GM23248 (cell line): ENCODE results near the gene NEK10. TPM values are rescaled to one million over a fixed set of nuclear protein-coding genes. Genes with fewer than 3 reads are reported as not detected.

ENCODE experiments used
- DNase-seq: peaks from one replicate; pipeline ENCODE4 v3.0.0-alpha.2; 2015
- H2AFZ ChIP-seq: fragments of 200-600 bp; sonication (generic); 2 replicates; pipeline ENCODE4 v1.6.1; 2016; ENCODE audit warnings: antibody characterized with exemption
- H3F3A ChIP-seq: fragments of 200-600 bp; sonication (generic); 2 replicates; pipeline ENCODE4 v1.6.1; 2016; ENCODE audit warnings: mild to moderate bottlenecking, antibody characterized with exemption, mixed run types; ENCODE audit not compliant: insufficient read depth
- H3K27ac ChIP-seq: fragments of 200-600 bp; sonication (generic); 2 replicates; pipeline ENCODE4 v1.5.1; 2016; ENCODE audit warnings: mild to moderate bottlenecking
- H3K27me3 ChIP-seq: fragments of 200-600 bp; sonication (generic); replicated peaks from 2 replicates; pipeline ENCODE4 v1.6.1; 2016; ENCODE audit warnings: mild to moderate bottlenecking; ENCODE audit not compliant: insufficient read depth
- H3K36me3 ChIP-seq: fragments of 200-600 bp; sonication (generic); 2 replicates; pipeline ENCODE4 v1.6.1; 2016; ENCODE audit warnings: low read depth, mild to moderate bottlenecking
- H3K4me1 ChIP-seq: fragments of 200-600 bp; sonication (generic); 2 replicates; pipeline ENCODE4 v1.6.1; 2016; ENCODE audit warnings: mild to moderate bottlenecking; ENCODE audit not compliant: insufficient read depth
- H3K4me2 ChIP-seq: fragments of 200-600 bp; sonication (generic); one replicate; pipeline ENCODE4 v1.6.1; 2016; ENCODE audit warnings: mild to moderate bottlenecking; ENCODE audit not compliant: unreplicated experiment
- H3K4me3 ChIP-seq: fragments of 200-600 bp; sonication (generic); 2 replicates; pipeline ENCODE4 v1.5.1; 2016; ENCODE audit warnings: mild to moderate bottlenecking
- H3K79me2 ChIP-seq: fragments of 200-600 bp; sonication (generic); 2 replicates; pipeline ENCODE4 v1.6.1; 2016; ENCODE audit warnings: mild to moderate bottlenecking; ENCODE audit not compliant: insufficient read depth
- H3K9ac ChIP-seq: fragments of 200-600 bp; sonication (generic); 2 replicates; pipeline ENCODE4 v1.6.1; 2016; ENCODE audit warnings: mild to moderate bottlenecking
- H3K9me2 ChIP-seq: fragments of 200-600 bp; sonication (generic); 2 replicates; pipeline ENCODE4 v1.6.1; 2016; ENCODE audit warnings: mixed run types, mild to moderate bottlenecking, moderate library complexity; ENCODE audit not compliant: insufficient read depth
- H3K9me3 ChIP-seq: fragments of 200-600 bp; sonication (generic); one replicate; pipeline ENCODE4 v1.6.1; 2017; ENCODE audit warnings: low read depth
- H4K20me1 ChIP-seq: fragments of 200-600 bp; sonication (generic); 2 replicates; pipeline ENCODE4 v1.6.0; 2016; ENCODE audit not compliant: insufficient read depth
- EZH2 ChIP-seq: fragments of 200-600 bp; sonication (generic); IDR thresholded peaks from 2 replicates; pipeline ENCODE4 v1.6.1; 2018; ENCODE audit warnings: antibody characterized with exemption, mild to moderate bottlenecking; ENCODE audit not compliant: insufficient read depth, poor library complexity, severe bottlenecking
- EZH2phosphoT487 ChIP-seq: fragments of 200-600 bp; sonication (generic); IDR thresholded peaks from 2 replicates; pipeline ENCODE4 v1.6.1; 2018; ENCODE audit warnings: antibody characterized with exemption, moderate library complexity, mild to moderate bottlenecking, low read depth; ENCODE audit not compliant: insufficient read depth
- WGBS, 2 experiments: methylation state at CpG; one replicate each; pipeline ENCODE4 v1.1.6; 2015 to 2017; ENCODE audit warnings: low lambda C conversion rate in 2 of 2, low coverage in 1 of 2; ENCODE audit errors: missing lambda C conversion rate in 2 of 2; 5-methylcytosine and 5-hydroxymethylcytosine counted together
- in situ Hi-C: fragments of 300-500 bp; cut with MboI; formaldehyde crosslinking; loops from 2 replicates; pipeline ENCODE4 v1.15.0; 2020
- polyA plus RNA-seq: library from polyadenylated mRNA; unstranded; fragments of >200 nt; fragmentation: Nextera tagmentation; extraction: Ambion mirVana; gene quantifications from 2 replicates; pipeline ENCODE4 v1.2.1, GENCODE V29; 2016
- total RNA-seq: library from RNA; depleted of rRNA; stranded (reverse); fragments of >200 nt; shearing (Covaris generic); gene quantifications from 2 replicates; pipeline ENCODE4 v1.2.3, GENCODE V29; 2014

Gene NEK10
- total and polyA plus RNA-seq, 2 experiments from 2014 or later = 3.2 to 7.6 TPM

GRCh38 chr3:27108322-27108721 lies 260.9 kb downstream of the NEK10 start:
- WGBS, 2 experiments = 77 to 83% methylated on average over 4 of the region's 4 CpGs
- no peaks in the 10 kb centered on the region for H4K20me1 ChIP-seq
- no peaks in the 10 kb centered on the region for H3K79me2 ChIP-seq
- no peak overlapping the region for H3K4me3 ChIP-seq
- no peak overlapping the region for H3K9ac ChIP-seq
- H3K9me2 ChIP-seq = no peaks in the 10 kb centered on the region
- TF ChIP-seq EZH2phosphoT487 = no peak
- TF ChIP-seq EZH2 = no peak
- no peak overlapping the region for H3K27ac ChIP-seq
- H3K27me3 ChIP-seq = no peaks in the 10 kb centered on the region
- no peaks in the 10 kb centered on the region for H3F3A ChIP-seq
- no peak overlapping the region for H2AFZ ChIP-seq
- DNase-seq = no peak
- in situ Hi-C loops = no loop called here
- peaks cover 20% of the 10 kb centered on the region for H3K36me3 ChIP-seq
- H3K4me2 ChIP-seq = no peak overlapping the region
- no peaks in the 10 kb centered on the region for H3K9me3 ChIP-seq
- no peaks in the 10 kb centered on the region for H3K4me1 ChIP-seq

GRCh38 chr3:27105904-27106303 lies 263.3 kb downstream of the NEK10 start:
- Histone ChIP-seq H3K9ac (no peak overlapping the region), H3K9me3 (no peaks in the 10 kb centered on the region), H3K79me2 (no peaks in the 10 kb centered on the region), H3K4me3 (no peak overlapping the region), H2AFZ (no peak overlapping the region), H3K27ac (no peak overlapping the region), H3K36me3 (peaks cover 18% of the 10 kb centered on the region), H3K27me3 (no peaks in the 10 kb centered on the region), H3K4me2 (no peak overlapping the region), H3K4me1 (no peaks in the 10 kb centered on the region), H4K20me1 (no peaks in the 10 kb centered on the region), H3F3A (no peaks in the 10 kb centered on the region), H3K9me2 (no peaks in the 10 kb centered on the region)
- in situ Hi-C loops = no loop called here
- DNase-seq = no peak
- TF ChIP-seq EZH2phosphoT487 (no peak), EZH2 (no peak)
- WGBS, 2 experiments = 66 to 72% methylated on average over 6 of the region's 6 CpGs

DNA sequence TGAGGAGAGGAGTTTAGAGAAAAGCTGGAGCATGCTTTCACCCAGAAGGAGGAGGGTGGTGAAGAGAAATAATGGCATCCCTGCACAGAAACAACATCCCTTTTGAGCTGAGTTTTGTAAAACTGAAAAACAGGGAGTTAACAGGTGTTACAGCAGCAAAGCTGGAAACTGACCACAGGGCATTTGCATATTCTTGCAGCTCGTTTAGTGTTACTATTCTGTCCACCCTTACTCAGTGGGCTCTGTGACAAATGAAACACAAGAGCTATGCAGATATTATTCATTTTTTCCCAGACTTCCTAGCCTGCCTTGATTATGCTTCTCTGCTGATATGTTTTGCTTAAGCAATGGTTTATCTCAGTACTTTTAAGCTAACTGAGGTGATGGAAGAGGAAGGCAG lies 272.0 kb downstream of the NEK10 start:
- H2AFZ ChIP-seq = no peak overlapping the region
- in situ Hi-C loops = no loop called here

DNA sequence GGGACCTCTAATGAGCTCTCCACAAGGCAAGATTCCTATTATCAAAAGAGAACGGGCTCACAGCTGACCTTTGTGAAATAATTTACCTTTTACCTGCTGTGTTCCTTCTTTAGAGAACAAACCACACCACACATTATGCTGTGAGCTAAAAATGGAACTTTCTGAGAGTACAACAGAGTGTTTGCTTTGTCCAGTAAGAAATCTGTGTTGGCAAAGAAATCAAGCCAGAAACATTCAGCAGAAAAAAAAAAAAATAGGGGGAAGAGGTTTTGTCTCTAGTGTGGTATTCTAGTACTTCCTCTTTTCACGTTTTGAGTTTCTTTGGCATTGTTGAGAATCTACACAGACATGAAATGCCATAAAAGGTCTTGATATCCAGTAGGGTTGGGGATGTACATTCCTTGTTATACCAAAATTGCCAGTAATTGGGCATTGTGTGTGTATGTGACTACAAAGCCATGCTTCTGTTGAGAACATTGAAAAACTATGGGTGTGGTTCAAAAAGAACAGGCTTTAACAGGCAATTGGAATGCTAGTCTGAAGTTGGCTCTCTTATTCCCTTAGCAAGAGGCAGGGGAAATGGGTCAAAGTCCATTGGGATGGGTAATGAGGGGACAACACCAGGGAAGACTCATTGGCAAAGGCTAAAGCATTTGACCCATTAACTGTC lies 273.5 kb downstream of the NEK10 start:
- in situ Hi-C loops = no loop called here
- WGBS, 2 experiments = 7 to 8% methylated on average over 2 of the region's 2 CpGs

More for the DNA sequence above, 272.0 kb downstream of the NEK10 start:
- Histone ChIP-seq H3K4me3 (no peak overlapping the region), H4K20me1 (no peaks in the 10 kb centered on the region), H3K9me2 (no peaks in the 10 kb centered on the region), H3K9ac (no peak overlapping the region), H3K9me3 (no peaks in the 10 kb centered on the region), H3K36me3 (no peaks in the 10 kb centered on the region), H3K27me3 (no peaks in the 10 kb centered on the region), H3K27ac (no peak overlapping the region), H3K4me1 (0 out of 2 replicates have a peak, but pooled peaks cover 5% of the 10 kb centered on the region), H3F3A (no peaks in the 10 kb centered on the region), H3K79me2 (no peaks in the 10 kb centered on the region), H3K4me2 (no peak overlapping the region)
- WGBS, 2 experiments = 5 to 6% methylated on average over 1 of the region's 1 CpG
- no peak for DNase-seq
- no peak for TF ChIP-seq EZH2

GRCh38 chr3:27094721-27095120 lies 274.5 kb downstream of the NEK10 start:
- 34 to 43% methylated on average over 4 of the region's 4 CpGs for WGBS, 2 experiments
- TF ChIP-seq EZH2 (no peak), EZH2phosphoT487 (no peak)
- no peaks in the 10 kb centered on the region for H4K20me1 ChIP-seq

More for the DNA sequence above, 273.5 kb downstream of the NEK10 start:
- Histone ChIP-seq H3K79me2 (no peaks in the 10 kb centered on the region), H3K36me3 (no peaks in the 10 kb centered on the region), H3K9me3 (no peaks in the 10 kb centered on the region), H4K20me1 (no peaks in the 10 kb centered on the region), H3K27me3 (no peaks in the 10 kb centered on the region), H3K4me3 (no peak overlapping the region), H3K27ac (no peak overlapping the region), H3F3A (no peaks in the 10 kb centered on the region), H2AFZ (no peak overlapping the region), H3K4me1 (0 out of 2 replicates have a peak, but pooled peaks cover 5% of the 10 kb centered on the region), H3K4me2 (no peak overlapping the region), H3K9ac (no peak overlapping the region), H3K9me2 (no peaks in the 10 kb centered on the region)
- TF ChIP-seq EZH2phosphoT487 (no peak), EZH2 (no peak)
- peak; percentile 6 for DNase-seq

More at GRCh38 chr3:27094721-27095120, 274.5 kb downstream of the NEK10 start:
- no peak overlapping the region for H3K9ac ChIP-seq
- no peaks in the 10 kb centered on the region for H3K79me2 ChIP-seq
- DNase-seq = no peak
- no peak overlapping the region for H3K4me2 ChIP-seq
- H3K9me2 ChIP-seq = no peaks in the 10 kb centered on the region
- H2AFZ ChIP-seq = no peak overlapping the region
- no peaks in the 10 kb centered on the region for H3K27me3 ChIP-seq
- H3K9me3 ChIP-seq = no peaks in the 10 kb centered on the region
- H3K36me3 ChIP-seq = no peaks in the 10 kb centered on the region
- H3F3A ChIP-seq = no peaks in the 10 kb centered on the region
- H3K4me1 ChIP-seq = 0 out of 2 replicates have a peak, but pooled peaks cover 5% of the 10 kb centered on the region
- no peak overlapping the region for H3K4me3 ChIP-seq
- in situ Hi-C loops = no loop called here
- H3K27ac ChIP-seq = no peak overlapping the region
